Occipital lobe (tissue), 2 donors: ENCODE results near the gene EYS. TPM values are rescaled to one million over a fixed set of nuclear protein-coding genes. Genes with fewer than 3 reads are reported as not detected.

ENCODE experiments used
- DNase-seq: peaks from one replicate; lab custom pipeline; 2025; lab: John Stamatoyannopoulos, UW
- total RNA-seq: library from RNA; depleted of rRNA; stranded (reverse); fragments of >200 nt; gene quantifications from one replicate; pipeline ENCODE4 v1.2.3, GENCODE V29; 2014

Gene EYS
- total RNA-seq, result 0.78 TPM

DNA sequence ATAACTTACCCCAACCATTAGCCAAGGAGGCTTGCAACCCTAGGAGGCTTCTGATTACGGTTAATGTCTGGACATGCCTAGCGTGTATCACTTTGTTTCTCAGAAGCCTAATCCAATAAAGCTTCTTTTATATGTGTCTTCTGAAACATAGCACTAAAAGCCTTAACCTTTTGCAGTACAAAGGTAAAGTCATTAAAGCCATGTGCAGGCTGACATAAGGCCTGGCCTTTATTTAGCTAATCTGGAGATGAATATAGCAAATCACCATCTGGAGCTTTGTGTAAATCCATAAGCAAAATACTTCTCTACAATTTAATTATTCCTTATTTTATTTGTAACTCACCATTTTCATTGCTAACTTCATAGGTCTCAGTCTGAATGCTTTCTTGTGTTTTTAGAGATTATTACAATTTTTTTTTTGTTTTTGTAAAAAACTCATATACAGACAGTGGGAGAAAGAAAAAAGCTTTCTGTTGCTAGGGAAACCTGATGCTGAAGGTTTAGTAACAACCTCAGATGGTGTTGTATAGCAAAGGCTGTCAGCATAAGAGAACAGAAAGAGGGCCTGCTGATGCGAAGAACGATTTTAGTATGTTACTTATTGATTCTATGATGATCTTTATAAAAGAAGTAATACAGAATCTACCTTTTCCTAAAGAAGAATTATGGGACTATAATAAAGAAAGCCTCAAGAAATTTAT lies at the start of gene EYS:
EYS (minus strand) TSS at position 101 of the 701 bp plus-strand sequence. CDS start 211,816 bp downstream, outside the sequence.
- DNase-seq, result no peak

DNA sequence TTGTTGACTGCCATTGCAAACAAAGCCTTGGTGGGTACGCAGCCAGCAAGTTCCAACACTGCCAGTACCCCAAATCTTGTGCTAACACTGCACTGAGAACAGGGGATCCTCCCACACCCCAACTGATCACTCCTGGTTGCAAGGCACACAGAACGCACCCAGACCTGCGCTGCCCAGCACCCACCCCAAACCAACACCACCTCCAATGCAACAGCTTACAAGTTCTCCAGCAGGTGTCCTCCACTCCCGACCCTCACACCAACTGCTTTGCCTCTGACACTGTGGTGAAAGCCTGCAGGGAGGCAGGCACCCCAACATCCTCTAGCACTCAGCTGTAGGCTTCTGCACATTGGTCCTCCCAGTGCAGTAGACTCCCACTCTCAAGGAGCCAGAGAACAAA lies 39.3 kb upstream of the EYS start:
- no peak for DNase-seq

DNA sequence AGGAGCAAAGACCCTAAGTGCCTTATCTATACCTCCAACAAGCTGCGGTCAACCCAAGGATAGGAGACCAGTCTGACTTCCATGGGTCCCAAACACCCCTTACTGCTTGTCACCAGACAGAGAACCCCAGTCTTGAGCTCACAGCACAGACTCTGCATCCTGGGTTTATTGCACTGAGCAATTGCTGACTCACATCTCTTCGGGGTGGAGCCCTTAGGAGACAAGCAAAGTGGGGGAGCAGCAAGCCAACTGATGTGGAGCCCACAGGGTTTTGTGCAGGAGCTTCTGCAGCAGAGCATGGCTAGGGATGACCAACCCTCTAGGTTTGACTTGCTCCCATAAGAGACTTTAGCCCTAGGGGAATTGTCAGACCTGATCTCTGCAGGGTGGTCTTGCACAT lies 38.6 kb upstream of the EYS start:
- no peak for DNase-seq

GRCh38 chr6:65728879-65729479 lies 22.0 kb upstream of the EYS start:
- no peak for DNase-seq

DNA sequence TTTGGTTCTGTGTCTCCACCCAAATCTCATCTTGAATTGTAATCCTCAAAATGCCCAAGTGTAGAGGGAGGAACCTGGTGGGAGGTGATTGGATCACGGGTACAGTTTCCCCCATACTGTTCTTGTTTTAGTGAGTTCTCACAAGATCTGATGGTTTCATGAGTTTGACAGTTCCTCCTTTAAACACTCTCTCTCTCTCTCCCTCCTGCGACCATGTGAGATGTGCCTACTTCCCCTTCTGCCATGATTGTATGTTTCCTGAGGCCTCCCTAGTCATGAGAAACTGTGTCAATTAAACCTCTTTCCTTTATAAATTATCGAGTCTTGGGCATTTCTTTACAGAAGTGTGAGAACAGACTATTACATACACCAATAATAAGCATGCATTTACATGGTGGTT lies 12.1 kb upstream of the EYS start:
- no peak for DNase-seq

GRCh38 chr6:65711531-65711930 lies 4.5 kb upstream of the EYS start:
- no peak for DNase-seq

- no peak for DNase-seq
Observed at GRCh38 chr6:65709099-65709830, 2.2 kb upstream of the EYS start.

GRCh38 chr6:65708162-65708561 lies 1.1 kb upstream of the EYS start:
- DNase-seq, result no peak

GRCh38 chr6:65706436-65706835 lies 590 bp downstream of the EYS start:
- DNase-seq, result no peak

GRCh38 chr6:65701325-65701724 lies 5.7 kb downstream of the EYS start:
- no peak for DNase-seq

DNA sequence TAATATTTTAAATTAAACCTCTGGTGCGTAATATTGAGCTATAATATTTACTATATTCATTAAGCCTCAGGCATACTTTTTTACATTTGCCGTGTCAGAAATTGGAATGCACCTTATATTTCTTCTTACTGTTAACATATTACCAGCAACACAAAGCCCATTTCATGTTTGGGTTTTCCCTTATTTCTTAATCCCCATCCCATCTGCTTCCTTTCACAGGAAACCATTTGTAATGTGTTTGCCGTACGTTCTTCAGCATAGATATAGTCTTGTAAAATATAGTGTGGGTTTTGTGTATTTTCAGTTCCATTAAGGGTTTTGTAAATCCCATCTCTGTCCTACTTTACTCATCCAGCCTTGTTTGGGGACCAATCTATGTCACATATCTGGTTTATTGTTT lies 6.5 kb downstream of the EYS start:
- no peak for DNase-seq

DNA sequence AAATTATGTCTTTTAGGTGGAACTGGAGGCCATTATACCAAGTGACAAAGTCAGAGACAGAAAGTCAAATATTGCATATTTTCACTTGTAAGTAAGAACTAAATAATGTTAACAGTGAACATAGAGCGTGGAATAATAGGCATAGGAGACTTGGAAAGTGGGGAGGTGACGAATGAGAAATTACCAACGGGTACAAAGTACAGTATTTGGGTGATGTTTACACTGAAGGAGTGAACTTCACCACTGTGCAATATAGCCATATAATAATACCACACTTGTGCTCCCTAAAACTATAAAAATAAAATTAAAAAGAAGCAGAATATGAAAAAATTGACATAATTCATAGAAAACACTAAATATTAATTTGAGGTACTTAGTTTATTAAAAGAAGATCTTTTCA lies 14.9 kb downstream of the EYS start:
- no peak for DNase-seq

- DNase-seq, result no peak
Observed at GRCh38 chr6:65680232-65680631, 26.8 kb downstream of the EYS start.

GRCh38 chr6:65671922-65672321 lies 35.1 kb downstream of the EYS start:
- no peak for DNase-seq

DNA sequence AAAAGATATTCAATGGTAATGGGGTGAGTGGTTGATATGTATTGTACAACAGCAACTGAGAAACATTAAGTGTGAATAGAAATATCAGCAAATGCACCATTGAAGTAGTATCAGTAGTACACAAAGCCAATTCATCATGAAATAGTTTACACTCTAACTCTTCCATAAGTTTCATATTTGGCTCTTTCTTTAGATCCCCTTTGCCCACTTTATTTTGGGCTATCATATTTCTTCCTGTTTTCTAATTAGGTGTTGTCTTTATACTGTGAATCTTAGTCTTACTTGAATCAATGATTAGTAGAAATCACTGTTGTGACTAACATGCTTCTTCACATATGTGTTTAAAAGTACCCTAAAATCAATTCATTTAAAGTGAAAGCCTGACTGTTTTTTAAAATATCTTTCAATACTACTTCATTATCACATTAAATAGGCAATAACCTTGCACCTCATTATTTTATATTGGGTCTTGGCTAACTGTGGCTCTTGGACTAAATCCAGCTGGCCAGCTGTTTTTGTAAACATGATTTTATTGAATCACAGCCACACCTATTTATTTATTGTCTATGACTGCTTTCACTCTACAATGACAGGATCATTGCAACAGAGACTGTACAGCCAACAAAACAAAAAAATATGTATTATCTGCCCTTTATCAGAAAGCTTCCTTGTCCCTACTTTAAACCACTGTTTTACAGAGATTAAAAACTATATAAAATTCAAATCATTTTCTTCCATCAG lies 38.9 kb downstream of the EYS start:
- DNase-seq, result no peak

DNA sequence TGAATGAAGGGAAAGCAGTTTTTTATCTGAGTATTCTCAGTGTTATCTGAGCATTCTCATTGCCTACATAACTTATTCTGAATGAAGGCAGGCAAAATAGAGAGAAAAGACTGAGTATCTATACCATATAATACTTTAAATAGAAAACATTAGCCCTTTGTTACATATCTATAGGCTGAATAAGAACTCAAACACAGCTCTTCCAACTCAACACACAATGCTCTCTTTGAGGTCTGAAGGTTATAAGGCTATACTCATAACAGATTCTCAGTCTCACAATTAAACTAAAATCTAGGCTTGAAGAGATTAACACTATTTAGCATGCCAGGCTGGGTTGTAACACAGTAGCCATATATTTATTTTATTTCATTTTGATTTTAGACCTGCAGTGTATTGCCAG lies 56.9 kb downstream of the EYS start:
- no peak for DNase-seq

GRCh38 chr6:65649392-65649791 lies 57.6 kb downstream of the EYS start:
- DNase-seq, result no peak

- DNase-seq, result no peak
Observed at GRCh38 chr6:65646544-65646943, 60.5 kb downstream of the EYS start.

GRCh38 chr6:65642776-65643175 lies 64.2 kb downstream of the EYS start:
- no peak for DNase-seq

DNA sequence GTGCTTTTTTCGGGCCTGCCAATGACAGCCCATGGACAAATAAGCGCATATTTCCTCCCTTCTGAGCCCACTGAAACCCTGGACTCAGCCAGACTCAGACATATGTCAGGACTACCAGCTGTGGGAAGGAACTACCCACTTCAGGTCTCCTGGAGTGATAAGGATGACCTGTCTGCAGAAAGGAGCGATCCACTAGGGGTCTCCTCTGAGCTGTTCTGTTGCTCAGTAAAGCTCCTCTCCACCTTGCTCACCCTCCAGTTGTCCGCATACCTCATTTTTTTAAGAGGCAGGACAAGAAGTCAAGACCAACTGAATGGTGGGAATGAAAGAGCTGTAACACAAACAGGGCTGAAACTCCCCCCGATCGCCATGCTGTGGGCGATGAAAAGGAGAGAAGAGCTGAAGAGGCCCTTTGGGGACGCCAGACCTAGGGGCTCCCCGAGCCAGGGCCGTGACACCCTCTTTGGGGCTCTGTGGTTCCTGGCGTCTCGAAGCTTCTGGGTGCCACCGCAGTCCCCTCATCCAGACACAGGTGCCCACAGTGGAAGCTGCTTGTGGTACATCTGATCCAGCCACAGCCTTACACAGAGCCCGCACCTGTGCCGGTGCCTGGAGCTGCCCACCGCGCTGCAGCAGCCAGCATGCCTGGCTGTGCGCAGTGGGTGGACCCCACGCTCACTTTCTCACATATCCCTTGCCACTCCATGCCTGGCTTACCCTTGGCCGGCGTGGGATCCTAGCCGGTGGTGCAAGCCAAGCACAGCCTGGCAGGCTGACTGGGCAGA lies 68.8 kb downstream of the EYS start:
- DNase-seq, result no peak
